Stomach smooth muscle (tissue), 2 donors: ENCODE results near the gene IL6R.
A peak's percentile ranks its signal among the peaks of the same experiment; 100 is the strongest.
"Not testable (repeated sequence)": the region's sequence is repeated elsewhere in the genome, so short reads cannot be mapped to it uniquely, and the experiment has no call there.

Source experiments
- H3K27ac ChIP-seq: one replicate; pipeline ENCODE4 v1.7.0; 2013; ENCODE audit warnings: mild to moderate bottlenecking, low read length, inconsistent platforms
- H3K27me3 ChIP-seq, 2 donors: one replicate each; pipeline ENCODE4 v1.7.0; 2013; ENCODE audit warnings: low read length in 2 of 2; ENCODE audit not compliant: insufficient read depth in 2 of 2, control insufficient read depth in 1 of 2
- H3K36me3 ChIP-seq, 2 donors: one replicate each; pipeline ENCODE4 v1.7.0; 2013; ENCODE audit warnings: low read length in 2 of 2; ENCODE audit not compliant: control insufficient read depth in 2 of 2, insufficient read depth in 2 of 2
- H3K4me1 ChIP-seq: one replicate; pipeline ENCODE4 v1.7.0; 2013; ENCODE audit warnings: low read length; ENCODE audit not compliant: control insufficient read depth, insufficient read depth
- H3K4me3 ChIP-seq, 2 donors: one replicate each; pipeline ENCODE4 v1.7.0; 2013; ENCODE audit warnings: low read length in 2 of 2
- H3K9ac ChIP-seq, 2 donors: one replicate each; pipeline ENCODE4 v1.7.0; 2013; ENCODE audit warnings: low read length in 2 of 2, mild to moderate bottlenecking in 1 of 2
- H3K9me3 ChIP-seq, 2 donors: one replicate each; pipeline ENCODE4 v1.7.0; 2013; ENCODE audit warnings: low read length in 2 of 2; ENCODE audit not compliant: control insufficient read depth in 2 of 2
- donor health status: healthy.
- donor health status: Pancreatic carcinoma.

IL6R gene

GRCh38 chr1:154418062-154418921 lies 13.1 kb downstream of the IL6R start:
- H3K9me3 ChIP-seq = no peaks in the 10 kb centered on the region
- peak overlapping the region in 1 of 2 donors; percentile 64 for H3K4me3 ChIP-seq
- peak overlapping the region; percentile 55 to 57 for H3K9ac ChIP-seq
- H3K4me1 ChIP-seq = peaks cover 75% of the 10 kb centered on the region
- peak overlapping the region; percentile 99 for H3K27ac ChIP-seq
- H3K27me3 ChIP-seq = no peaks in the 10 kb centered on the region
- no peaks in the 10 kb centered on the region for H3K36me3 ChIP-seq

DNA sequence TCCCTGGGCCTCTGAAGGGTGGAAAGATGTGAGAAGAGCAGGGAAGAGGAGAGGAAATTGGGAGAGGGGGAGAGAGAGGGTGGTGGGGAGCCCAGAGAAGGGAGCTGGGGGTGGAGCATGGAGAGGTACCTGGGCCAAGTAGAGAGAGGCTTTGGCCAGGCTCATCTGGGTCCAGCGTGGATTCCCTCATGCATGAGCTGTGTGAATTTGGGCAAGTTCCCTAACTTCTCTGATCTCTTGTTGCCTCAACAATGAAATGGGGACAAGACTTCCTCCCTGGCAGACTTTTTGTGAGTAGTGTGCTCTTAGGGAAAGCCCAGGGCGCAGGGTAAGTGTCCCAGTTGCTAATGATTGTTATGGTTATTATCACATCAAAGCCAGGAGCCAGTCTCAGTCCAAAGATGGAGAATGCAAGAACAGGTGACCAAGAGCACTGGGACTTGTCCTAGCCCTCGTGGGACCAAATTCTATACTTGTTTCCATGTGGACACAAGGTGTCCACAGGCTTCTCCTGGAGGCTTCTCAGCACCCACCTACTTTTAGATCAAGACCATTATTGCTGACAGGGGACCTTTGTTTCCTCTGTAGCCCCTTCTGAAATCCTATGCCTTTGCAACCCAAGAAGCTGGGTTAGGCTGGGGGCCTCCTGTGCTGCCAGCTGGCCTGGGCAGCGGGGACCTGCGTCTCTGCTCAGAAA lies 13.9 kb downstream of the IL6R start:
- no peaks in the 10 kb centered on the region for H3K27me3 ChIP-seq
- H3K9me3 ChIP-seq = no peaks in the 10 kb centered on the region
- peak overlapping the region; percentile 99 for H3K27ac ChIP-seq
- H3K36me3 ChIP-seq = no peaks in the 10 kb centered on the region
- peak overlapping the region; percentile 55 to 57 for H3K9ac ChIP-seq
- H3K4me1 ChIP-seq = peaks cover 81% of the 10 kb centered on the region
- H3K4me3 ChIP-seq = peak overlapping the region; percentile 34 to 64

GRCh38 chr1:154419620-154420571 lies 14.8 kb downstream of the IL6R start:
- Histone ChIP-seq H3K4me3 (peak overlapping the region; percentile 28 to 64), H3K27ac (peak overlapping the region; percentile 99), H3K9me3 (no peaks in the 10 kb centered on the region), H3K36me3 (no peaks in the 10 kb centered on the region), H3K4me1 (peaks cover 79% of the 10 kb centered on the region), H3K27me3 (no peaks in the 10 kb centered on the region), H3K9ac (peak overlapping the region; percentile 65 to 86)

DNA sequence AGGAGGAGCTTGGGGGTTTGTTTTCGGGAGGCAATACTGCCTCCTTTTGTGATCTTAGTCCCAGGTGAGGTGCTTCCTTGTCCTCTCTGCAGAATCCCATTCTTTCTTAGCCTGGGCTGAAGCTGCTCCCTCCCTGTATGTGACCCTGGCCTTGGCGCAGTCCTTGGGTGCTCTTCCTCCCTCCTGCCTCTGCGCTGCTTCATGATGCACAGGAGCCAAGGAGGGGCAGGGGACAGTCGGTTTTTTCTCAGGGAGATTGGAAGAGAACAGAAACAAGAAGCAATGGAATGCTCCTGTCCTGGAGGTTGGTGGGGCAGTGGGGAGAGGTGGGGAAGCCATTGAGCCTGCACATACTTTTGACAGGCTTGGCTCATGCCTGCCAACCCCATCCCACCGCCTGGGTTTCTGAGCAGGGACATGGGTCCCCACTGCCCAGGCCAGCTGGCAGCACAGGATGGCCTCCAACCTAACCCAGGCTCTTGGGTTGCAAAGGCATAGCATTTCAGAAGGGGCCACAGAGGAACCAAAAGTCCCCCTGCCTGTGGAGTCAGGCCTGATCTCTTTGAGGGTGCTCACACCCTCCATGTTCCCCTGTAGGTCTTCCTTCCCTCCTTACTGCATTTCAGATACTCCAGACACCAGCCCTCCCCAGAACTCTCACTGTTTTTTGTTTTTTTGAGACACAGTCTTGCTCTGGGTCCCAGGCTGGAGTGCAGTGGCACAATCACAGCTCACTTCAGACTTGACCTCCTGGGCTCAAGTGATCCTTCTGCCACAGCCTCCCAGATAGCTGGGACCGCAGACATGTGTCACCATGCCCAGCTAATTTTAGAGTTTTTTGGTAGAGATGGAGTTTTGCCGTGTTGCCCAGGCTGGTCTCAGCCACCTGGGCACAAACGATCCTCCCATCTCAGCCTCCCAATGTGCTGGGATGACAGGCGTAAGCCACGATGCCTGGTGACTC lies 16.1 kb downstream of the IL6R start:
- peaks cover 75% of the 10 kb centered on the region for H3K4me1 ChIP-seq
- H3K36me3 ChIP-seq = no peaks in the 10 kb centered on the region
- no peaks in the 10 kb centered on the region for H3K9me3 ChIP-seq
- no peaks in the 10 kb centered on the region for H3K27me3 ChIP-seq
- H3K27ac ChIP-seq = peak overlapping the region; percentile 87
- H3K4me3 ChIP-seq = peak overlapping the region in 1 of 2 donors; percentile 15
- peak overlapping the region in 1 of 2 donors; percentile 23 for H3K9ac ChIP-seq

- H3K36me3 ChIP-seq, H3K4me3 ChIP-seq, H3K9ac ChIP-seq, H3K27me3 ChIP-seq, H3K9me3 ChIP-seq: not testable (repeated sequence)
- H3K4me1 ChIP-seq = peaks cover 68% of the 10 kb centered on the region
- peak overlapping the region; percentile 75 for H3K27ac ChIP-seq
These were observed 16.9 kb downstream of the IL6R start for GRCh38 chr1:154422049-154422448.

DNA sequence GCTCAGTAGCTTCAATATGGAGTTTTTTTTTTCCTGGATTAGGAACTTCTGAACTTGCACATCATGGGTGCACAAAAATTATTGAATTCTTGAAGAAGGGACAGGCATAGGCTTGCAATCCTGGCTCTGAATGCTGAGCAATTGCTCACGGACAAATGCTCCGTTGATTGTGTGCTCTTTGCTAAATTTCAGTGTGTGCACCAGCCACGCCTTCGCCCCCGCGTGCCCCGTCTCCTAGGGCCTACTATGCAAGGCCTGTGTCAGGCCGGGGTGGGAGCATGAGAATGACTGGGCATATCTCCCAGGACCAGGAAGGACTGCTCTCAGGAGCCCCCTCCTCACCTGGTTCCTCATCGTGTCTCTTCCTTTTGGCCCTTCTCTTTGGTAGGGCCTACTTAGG lies 17.4 kb downstream of the IL6R start:
- peaks cover 69% of the 10 kb centered on the region for H3K4me1 ChIP-seq
- no peaks in the 10 kb centered on the region for H3K27me3 ChIP-seq
- H3K27ac ChIP-seq = peak overlapping the region; percentile 75
- H3K9ac ChIP-seq = no peak overlapping the region
- H3K36me3 ChIP-seq = no peaks in the 10 kb centered on the region
- no peak overlapping the region for H3K4me3 ChIP-seq
- H3K9me3 ChIP-seq = no peaks in the 10 kb centered on the region

DNA sequence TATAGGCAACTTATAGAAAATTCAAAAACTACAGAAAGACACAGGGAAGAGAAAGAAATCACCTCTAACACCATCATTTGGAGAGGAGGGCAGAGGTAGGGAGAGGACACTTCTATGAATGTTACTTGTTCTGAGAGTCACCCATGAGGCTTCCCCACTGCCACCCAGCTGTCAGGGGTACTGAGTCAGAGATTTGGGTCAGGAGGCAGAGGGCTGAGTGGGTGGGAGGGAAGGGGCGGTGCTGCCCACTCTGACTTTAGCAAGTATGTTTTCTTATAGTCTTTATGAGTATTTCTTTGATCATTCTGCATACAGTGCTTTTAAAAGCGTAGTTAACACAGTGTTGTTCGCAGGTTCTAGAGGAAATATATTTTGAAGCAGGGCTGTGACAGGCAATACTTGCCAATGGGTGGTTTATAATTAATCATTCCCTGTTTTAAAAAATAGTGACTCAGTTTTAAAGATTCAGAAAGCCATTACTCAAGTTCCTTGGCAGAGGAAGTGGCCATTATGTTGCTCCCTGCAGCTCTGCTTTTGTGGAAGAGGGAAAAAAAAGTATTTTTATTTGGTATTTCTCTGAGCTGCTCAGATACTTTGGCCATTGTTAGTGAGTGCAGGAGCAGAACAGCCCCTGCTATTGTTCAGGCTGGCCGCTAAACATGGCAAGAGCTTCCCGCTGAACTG lies 18.3 kb downstream of the IL6R start:
- no peaks in the 10 kb centered on the region for H3K36me3 ChIP-seq
- no peaks in the 10 kb centered on the region for H3K27me3 ChIP-seq
- peaks cover 71% of the 10 kb centered on the region for H3K4me1 ChIP-seq
- no peak overlapping the region for H3K9ac ChIP-seq
- H3K4me3 ChIP-seq = peak overlapping the region in 1 of 2 donors; percentile 22
- H3K9me3 ChIP-seq = no peaks in the 10 kb centered on the region
- H3K27ac ChIP-seq = peak overlapping the region; percentile 75

- peak overlapping the region; percentile 75 for H3K27ac ChIP-seq
- H3K4me1 ChIP-seq = peaks cover 71% of the 10 kb centered on the region
- no peak overlapping the region for H3K9ac ChIP-seq
- no peaks in the 10 kb centered on the region for H3K27me3 ChIP-seq
- H3K9me3 ChIP-seq = no peaks in the 10 kb centered on the region
- H3K36me3 ChIP-seq = no peaks in the 10 kb centered on the region
- peak overlapping the region in 1 of 2 donors; percentile 22 for H3K4me3 ChIP-seq
These were observed 18.8 kb downstream of the IL6R start for GRCh38 chr1:154423988-154424326.

GRCh38 chr1:154425172-154425571 lies 20.0 kb downstream of the IL6R start:
- no peaks in the 10 kb centered on the region for H3K36me3 ChIP-seq
- H3K27ac ChIP-seq = no peak overlapping the region
- H3K9ac ChIP-seq = no peak overlapping the region
- peaks cover 66% of the 10 kb centered on the region for H3K4me1 ChIP-seq
- H3K4me3 ChIP-seq = no peak overlapping the region
- no peaks in the 10 kb centered on the region for H3K9me3 ChIP-seq
- H3K27me3 ChIP-seq = no peaks in the 10 kb centered on the region
